Measurements from ENCODE around the gene TIGD3.

GRCh38 chr11:65386307-65387140, 32.0 kb downstream of the TIGD3 start, which contains the start of gene FRMD8:
- TF ChIP-seq POLR2AphosphoS5 (IDR thresholded peaks at IDR 0.05) (peak; percentile 86 to 98 (median 92)), POLR2A (IDR thresholded peaks at IDR 0.05) (peak; percentile 79), CTCF (IDR thresholded peaks at IDR 0.05) (no peak), EP300 (IDR thresholded peaks at IDR 0.05) (no peak)
